IPS DF 4.7 (cell line): ENCODE measurements around the gene ADM5.

Experiments
- DNase-seq: peaks from one replicate; pipeline ENCODE4 v3.0.0-alpha.2; 2013; ENCODE audit warnings: low spot score; ENCODE audit errors: extremely low read depth

Gene ADM5, protein sequence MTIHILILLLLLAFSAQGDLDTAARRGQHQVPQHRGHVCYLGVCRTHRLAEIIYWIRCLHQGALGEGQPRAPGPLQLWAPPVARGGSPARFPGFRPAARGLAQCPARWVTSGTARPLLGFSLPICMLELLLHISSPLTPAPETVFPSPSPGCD

DNA sequence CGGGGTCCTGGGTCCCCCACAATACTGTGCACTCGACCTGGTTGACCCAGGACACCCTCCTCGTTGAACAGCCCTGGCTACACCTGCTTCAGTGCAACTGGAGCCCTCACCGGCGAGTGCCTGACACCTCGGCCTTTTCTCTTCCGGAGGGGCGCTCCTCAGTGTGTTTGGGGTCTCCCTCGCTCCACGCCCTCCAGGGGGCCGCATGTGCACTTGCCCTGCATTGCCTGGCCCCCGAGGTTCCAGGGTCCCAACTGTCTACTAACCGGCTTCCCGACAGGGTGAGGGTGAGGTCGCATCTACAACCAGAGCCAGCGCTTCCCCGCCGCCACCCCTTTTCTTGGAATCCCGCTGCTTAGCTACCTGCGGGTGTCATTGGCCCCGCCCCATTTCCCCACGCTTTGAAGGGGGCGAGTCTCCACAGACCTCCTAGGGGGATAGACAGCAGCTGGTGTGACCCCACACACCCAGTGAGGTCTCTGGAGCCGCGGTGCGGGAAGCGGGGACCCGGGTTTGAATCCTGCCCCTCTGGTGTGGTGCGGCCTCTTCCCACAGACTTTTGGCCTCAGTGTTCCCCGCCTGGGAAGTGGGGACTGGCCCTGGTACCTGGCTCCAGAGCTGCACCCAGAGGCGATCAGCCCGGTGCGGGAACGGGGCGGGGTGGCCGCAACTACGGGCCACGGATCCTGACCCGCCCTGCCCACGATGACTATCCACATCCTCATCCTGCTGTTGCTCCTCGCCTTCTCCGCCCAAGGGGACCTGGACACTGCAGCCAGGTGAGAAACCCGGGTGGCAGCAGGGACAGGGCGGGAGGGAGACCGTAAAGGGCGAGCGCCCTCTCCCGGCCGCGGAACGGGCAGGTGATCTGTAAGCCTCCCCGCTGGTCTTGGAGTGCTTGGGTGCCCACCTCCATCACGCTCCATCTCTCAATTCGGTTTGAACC is at the start of gene ADM5:
Gene ADM5, plus strand, starts transcription at position 462 of the 946 bp plus-strand sequence. Its CDS starts 244 bp downstream, at position 706.
- no peak for DNase-seq

DNA sequence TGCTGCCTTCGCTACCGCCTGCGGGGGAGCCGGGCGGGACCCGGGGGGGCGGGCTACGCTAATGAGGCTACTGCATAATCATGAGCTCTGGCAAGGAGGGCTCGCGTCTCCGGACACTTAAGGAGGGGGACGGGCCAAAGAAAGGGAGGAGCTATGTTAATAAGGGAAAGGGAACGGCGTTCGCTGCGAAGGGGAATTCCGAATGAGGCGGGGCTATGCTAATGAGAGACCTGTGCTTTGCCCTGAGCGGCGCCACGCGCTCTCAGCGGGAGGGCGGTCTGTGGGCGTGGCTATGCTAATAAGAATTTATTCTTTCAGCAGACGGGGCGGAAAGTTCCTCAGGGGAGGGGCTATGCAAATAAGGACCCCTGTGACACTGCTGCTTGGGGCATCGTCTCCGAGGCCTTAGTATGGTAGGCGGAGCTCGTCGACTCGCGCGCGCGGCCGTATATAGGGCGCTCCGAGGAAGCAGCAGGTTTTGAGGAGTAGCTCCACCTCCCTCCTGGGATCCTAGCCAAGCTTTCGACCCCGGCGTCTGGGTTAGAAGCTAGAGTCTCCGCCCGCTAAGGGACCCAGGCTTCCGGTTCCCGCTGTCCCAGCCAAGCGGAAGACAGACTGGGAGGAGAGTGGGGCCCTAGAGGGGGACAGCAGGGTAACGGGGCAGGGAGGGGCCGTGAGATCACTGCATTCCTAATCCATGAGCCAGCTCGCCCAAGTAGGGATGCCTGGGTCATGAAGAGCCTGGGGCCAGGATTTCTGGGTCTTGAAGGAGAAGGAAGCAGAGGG is 49.1 kb upstream of the ADM5 start, which contains the start of gene RRAS:
Gene RRAS, minus strand, starts transcription at position 31 of the 786 bp plus-strand sequence. CDS start 45 bp downstream, outside the sequence.
- peak; percentile 99 for DNase-seq

DNA sequence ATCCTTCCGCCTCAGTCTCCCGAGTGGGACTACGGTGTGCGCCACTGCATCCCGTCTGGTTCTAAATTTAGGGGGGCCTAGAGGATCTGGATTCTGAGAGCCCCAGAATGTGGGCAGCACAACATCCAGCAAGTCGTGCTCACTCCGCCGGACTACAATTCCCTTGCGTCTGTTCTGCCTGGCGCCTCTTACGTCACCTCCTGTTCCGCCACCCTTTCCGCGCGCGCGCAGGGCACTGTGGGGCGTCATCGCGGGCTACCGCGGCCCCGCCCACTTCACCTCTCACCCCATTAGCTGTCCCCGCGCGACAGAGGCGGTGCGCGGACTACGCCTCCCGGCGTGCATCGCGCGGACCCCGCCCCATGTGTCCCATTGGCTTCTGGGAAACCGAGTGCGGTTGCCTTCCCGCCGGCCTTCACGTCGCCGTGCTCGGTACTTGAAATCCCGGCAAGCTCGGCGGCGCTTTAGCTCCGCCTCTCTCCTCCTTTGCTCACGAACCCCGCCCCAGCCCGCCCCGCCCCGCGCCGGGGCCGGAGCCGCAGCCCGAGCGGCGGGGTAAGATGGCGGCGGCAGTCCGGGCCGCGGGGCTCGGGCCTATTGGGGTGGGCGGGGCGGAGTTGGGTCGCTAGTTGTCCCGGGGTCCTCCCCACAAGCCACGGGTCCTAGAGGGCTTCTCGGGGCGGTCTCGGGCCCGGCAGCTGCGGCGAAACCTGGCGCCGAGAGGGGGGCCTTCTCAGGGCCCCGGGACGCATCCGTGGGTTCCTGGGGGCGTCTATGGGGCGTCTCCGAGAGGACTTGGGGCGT is 47.5 kb upstream of the ADM5 start, which contains the start of gene SCAF1:
Gene SCAF1, plus strand, starts transcription at position 522 of the 804 bp plus-strand sequence. CDS start 2,818 bp downstream, outside the sequence.
- peak; percentile 87 for DNase-seq

DNA sequence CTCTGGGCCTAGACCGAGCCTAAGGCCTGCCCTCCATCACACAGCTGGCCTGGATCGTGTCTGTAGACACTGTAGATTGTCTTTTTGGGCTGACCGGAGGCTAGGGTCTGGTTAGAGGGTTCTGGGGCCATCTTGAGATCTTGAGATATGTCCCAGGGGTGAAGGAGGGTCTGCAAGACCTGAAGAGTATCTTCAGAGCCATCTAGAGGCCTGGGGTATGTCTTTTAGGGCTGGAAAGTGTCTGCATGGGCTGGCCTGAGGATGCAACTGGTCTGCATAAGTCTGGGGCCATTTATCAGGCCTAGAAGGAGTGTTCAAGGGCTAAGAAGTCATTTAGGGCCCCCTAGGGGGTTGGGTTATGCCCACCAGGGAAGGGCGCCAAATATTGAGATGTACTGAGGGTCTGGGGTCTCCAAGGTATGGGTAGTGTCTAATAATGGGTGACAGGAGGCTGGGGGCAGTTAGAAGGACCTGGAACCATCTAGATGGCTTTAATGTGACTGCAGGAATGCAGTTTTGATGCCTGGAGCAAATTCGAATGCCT is 46.8 kb upstream of the ADM5 start:
- DNase-seq: no peak

DNA sequence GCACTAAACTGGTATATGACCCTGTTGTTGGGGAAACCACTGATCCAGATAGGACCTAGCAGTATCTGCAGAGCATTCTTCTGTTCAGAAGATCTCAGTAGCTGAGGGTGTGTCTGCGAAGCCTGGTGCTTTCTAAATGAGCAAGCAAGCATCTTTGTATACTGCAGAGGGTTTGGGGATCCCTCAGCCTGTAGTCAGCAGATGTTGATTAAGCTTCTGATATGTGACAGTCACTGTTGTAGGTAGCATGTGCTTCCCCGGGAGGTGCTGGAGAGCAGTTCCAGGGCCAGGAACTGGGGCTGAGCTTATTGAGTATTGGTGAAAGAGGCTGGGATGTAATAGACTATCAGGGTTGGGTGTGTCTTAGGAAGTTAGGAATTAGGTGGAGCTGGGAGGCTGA is 45.9 kb upstream of the ADM5 start:
- DNase-seq: no peak

DNA sequence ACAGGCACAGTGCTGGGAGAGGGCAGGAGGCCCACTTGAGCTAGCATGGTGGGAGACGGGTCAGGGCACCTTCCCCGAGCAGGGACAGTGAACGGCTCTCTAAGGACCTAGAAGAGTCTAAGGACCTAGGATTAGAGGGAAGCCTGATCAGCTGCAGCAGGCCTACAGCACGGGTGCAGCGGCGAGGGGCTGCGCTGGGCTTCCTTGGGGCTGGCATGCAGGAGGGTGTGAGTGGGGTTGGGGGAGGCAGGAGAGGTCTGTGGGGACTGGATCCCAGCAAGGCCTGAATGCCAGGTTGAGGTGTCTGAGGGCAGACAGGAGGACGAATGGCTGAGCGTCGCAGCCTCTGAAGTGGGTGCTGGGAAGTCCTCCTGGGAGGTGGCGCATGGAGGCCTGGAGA is 43.8 kb upstream of the ADM5 start:
- no peak for DNase-seq

DNA sequence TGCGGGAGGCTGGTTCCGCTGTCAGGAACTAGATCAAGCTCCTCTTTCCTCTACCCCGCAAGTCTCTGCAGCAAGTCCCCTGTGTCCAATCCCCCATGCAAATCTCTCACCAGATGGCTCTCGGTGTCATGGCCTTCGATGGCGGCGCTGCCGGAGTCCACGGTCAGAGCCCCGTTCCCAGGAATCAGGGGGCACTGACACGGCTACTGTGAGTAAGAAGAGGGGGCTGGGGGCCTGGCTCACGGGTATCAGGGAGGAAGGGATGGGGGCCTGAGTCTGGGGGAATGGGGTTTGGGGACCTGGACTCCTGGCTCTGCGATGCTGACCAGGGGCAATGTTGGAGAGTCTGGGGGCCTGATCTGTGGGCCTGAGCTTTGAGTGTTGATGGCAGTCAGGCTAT is 43.4 kb upstream of the ADM5 start:
- no peak for DNase-seq

DNA sequence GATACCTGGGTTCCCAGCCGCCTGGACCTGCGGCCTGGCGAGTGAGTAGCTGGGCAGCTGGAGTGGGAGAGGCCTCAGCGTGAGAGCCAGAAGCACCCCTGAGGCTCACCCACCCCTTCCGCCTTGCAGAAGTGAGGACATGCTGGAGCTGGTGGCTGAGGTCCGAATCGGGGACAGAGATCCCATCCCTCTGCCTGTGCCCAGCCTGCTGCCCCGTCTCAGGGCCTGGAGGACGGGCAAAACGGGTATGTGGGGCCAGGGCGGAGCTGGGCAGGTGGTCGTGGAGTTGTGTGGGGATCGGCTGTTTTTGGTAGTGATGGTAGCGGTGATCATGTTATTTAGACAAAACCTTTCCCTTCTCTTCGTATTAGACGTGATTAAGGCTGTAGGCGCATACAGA is 42.8 kb upstream of the ADM5 start:
- DNase-seq: no peak

DNA sequence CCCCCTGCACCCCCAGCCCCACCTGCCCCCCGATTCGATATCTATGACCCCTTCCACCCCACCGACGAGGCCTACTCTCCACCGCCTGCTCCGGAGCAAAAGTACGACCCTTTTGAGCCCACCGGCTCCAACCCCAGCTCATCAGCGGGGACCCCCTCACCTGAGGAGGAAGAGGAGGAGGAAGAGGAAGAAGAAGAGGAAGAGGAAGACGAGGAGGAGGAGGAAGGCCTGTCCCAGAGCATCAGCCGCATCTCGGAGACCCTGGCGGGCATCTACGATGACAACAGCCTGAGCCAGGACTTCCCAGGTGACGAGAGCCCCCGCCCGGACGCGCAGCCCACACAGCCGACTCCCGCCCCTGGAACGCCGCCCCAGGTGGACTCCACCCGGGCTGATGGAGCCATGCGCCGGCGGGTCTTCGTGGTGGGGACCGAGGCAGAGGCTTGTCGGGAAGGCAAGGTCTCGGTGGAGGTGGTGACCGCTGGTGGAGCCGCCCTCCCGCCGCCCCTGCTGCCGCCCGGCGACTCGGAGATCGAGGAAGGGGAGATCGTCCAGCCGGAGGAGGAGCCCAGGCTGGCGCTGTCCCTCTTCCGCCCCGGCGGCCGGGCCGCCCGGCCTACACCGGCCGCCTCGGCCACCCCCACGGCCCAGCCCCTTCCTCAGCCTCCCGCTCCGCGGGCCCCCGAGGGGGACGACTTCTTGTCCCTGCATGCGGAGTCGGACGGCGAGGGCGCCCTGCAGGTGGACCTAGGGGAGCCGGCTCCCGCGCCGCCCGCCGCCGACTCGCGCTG is 38.2 kb upstream of the ADM5 start:
- DNase-seq: no peak

DNA sequence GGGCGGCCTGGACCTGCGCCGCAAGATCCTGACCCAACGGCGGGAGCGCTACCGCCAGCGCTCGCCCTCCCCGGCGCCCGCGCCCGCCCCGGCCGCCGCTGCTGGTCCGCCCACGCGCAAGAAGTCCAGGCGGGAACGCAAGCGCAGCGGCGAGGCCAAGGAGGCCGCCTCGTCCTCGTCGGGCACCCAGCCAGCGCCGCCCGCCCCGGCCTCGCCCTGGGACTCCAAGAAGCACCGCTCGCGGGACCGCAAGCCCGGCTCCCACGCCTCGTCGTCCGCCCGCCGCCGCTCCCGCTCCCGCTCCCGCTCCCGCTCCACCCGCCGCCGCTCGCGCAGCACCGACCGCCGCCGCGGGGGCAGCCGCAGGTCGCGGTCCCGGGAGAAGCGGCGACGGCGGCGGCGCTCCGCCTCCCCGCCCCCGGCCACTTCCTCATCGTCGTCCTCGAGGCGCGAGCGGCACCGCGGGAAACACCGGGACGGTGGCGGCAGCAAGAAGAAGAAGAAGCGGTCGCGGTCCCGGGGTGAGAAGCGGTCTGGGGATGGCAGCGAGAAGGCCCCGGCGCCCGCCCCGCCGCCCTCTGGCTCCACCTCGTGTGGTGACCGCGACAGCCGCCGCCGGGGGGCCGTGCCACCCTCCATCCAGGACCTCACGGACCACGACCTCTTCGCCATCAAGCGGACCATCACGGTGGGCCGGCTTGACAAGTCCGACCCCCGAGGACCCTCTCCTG is 37.4 kb upstream of the ADM5 start:
- DNase-seq: no peak

DNA sequence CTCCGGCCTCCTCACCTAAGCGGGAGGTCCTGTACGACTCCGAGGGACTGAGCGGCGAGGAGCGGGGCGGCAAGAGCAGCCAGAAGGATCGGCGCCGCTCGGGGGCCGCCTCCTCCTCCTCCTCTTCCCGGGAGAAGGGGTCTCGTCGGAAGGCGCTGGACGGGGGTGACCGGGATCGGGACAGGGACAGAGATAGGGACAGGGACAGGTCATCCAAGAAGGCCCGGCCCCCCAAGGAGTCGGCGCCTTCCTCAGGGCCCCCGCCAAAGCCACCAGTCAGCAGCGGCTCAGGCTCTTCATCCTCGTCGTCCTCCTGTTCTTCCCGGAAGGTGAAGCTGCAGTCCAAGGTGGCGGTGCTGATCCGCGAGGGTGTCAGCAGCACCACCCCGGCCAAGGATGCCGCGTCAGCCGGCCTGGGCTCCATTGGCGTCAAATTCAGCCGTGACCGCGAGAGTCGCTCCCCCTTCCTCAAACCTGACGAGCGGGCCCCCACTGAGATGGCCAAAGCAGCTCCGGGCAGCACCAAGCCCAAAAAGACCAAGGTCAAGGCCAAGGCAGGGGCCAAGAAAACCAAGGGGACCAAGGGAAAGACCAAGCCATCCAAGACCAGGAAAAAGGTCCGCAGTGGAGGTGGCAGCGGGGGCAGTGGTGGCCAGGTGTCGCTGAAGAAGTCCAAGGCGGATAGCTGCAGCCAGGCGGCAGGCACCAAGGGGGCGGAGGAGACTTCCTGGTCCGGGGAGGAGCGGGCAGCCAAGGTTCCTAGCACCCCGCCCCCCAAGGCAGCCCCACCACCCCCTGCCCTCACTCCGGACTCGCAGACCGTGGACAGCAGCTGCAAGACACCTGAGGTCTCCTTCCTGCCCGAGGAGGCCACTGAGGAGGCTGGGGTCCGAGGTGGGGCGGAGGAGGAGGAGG is 36.6 kb upstream of the ADM5 start:
- DNase-seq: no peak

DNA sequence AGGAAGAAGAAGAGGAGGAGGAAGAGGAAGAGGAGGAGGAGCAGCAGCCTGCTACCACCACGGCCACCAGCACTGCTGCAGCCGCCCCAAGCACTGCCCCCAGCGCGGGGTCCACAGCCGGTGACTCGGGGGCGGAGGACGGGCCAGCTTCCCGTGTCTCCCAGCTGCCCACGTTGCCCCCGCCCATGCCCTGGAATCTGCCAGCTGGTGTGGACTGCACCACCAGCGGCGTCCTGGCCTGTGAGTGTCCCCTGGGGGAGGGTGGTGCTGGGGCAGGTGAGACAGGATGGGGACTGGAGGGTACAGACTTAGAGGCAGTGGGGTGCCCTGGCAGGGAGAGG is 36.0 kb upstream of the ADM5 start:
- no peak for DNase-seq

DNA sequence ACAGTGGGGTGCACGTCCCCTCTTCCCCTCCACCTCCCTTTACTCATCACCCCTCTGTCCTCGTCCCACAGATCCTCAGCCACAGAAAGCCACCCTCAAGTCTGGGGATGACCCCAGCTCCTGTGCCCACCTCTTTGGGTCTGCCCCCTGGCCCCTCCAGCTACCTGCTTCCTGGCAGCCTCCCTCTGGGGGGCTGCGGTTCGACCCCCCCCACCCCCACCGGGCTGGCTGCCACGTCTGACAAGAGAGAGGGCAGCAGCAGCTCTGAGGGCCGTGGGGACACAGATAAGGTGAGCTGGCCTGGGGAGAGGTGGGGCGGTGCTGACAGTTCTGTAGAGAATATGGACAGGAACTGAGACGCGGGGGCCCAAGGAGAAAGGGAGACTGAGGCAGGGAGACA is 34.8 kb upstream of the ADM5 start:
- no peak for DNase-seq

DNA sequence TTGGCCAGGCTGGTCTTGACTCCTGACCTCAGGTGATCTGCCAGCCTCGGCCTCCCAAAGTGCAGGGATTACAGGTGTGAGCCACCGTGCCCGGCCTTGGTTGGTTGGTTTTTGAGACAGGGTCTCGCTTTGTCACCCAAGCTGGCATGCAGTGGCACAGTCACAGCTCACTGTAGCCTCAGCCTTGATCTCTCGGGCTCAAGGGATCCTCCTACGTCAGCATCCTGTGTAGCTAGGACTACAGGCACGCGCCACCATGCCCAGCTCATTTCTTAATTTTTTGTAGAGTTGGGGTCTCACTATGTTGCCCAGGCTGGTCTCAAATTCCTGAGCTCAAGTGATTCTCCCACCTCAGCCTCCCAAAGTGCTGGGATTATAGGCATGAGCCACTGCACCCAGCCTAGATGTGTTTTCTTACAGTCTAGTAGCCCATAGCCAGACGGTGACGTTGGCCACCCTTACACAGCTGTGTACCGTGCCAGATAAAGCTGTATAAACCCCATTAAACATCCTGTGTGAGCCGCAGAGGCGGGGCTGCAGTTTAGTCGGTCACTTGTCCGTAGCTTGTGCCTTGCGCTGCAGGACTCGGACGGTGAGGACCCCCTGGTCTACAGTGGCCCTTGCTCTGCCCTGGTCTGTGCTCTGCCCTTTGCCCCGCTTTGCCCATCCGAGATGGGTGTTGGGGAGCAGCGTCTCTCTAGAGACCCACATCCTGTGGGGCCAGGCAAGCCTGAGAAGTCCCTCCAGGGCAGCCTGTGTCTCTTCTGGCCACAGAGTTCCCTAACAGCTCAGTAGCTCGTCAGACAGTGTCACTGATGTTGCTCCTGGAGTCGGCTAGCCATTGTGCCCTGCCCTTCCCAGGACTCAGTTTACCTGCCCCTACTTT is 33.6 kb upstream of the ADM5 start:
- no peak for DNase-seq

DNA sequence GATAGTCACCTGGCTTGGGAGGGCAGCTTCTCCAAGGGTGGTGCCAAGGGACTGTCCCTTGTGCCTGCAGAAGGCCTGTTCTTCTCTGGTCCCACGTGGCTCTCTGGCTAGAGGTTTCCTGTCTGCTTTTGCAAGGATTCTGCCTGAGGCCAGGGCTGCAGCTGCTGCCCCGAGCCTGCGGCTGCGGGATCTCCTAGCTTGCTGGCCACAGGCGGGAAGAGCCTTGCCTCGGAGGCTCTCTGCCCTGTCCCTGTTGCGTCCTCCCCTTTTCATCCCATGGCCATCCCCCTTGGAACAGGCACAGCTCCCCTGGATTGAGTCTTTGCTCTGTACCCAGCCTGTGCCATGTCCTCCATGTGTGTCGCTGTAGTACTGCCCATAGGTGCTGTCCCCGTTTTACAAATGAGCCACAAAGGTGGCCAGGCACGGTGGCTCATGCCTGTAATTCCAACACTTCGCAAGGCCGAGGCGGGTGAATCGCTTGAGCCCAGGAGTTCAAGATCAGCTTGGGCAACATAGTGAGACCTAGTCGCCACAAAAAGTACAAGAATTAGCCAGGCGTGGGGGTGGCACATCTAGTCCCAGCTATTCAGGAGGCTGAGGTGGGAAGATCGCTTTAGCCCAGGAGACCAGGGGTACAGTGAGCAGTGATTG is 32.8 kb upstream of the ADM5 start:
- DNase-seq: no peak

DNA sequence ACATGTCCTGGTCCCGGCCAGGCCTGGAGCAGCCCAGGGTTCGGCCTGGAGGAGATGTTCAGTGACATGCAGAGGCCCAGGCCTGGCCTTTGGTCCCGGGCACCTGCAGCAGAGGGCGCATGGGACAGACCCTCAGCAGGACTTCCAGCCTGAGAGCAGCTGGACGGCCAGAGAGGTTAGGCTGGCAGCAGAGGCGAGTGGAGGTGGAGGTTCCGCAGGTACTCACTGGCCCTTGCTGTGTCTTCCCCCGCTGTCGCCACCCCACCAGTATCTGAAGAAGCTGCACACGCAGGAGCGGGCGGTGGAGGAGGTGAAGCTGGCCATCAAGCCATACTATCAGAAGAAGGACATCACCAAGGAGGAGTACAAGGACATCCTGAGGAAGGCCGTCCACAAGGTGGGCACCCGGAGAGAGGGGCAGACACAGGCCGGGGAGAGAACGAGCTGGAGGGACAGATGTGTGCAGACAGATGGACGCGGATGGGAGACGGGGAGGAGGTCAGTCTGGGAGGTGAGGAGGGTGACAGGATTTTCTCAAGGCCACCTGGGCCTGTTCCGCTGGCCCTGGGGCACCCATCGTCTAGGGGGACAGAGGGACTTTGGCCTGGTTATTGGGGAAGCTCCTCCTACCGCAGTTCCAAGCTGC is 31.8 kb upstream of the ADM5 start:
- DNase-seq: no peak
